H1 (cell line): ENCODE data around the gene OR5B3.

ENCODE experiments used
- ATF3 ChIP-seq: IDR thresholded peaks from 2 replicates; pipeline ENCODE4 v1.6.1; 2011; ENCODE audit warnings: low read depth, mild to moderate bottlenecking, low read length; ENCODE audit not compliant: insufficient read depth
- CEBPB ChIP-seq: IDR thresholded peaks from 2 replicates; pipeline ENCODE4 v1.6.1; 2012; ENCODE audit warnings: low read depth, low read length
- CHD1 ChIP-seq: IDR thresholded peaks from 2 replicates; pipeline ENCODE4 v1.6.1; 2012; ENCODE audit warnings: low read depth, low read length, improper control_type of control experiment
- CTCF ChIP-seq, 3 experiments: IDR thresholded peaks; 1 replicate in 2 of 3; 2 replicates in 1 of 3; pipeline versions ENCODE4 v1.5.1 to v1.6.1; 2011; ENCODE audit warnings: low read length in 3 of 3, mild to moderate bottlenecking in 3 of 3, inconsistent platforms in 2 of 3, low read depth in 1 of 3, moderate library complexity in 1 of 3; ENCODE audit not compliant: insufficient read depth in 1 of 3; ENCODE audit errors: control extremely low read depth in 1 of 3
- EGR1 ChIP-seq: IDR thresholded peaks from 2 replicates; pipeline ENCODE4 v1.6.1; 2011; ENCODE audit warnings: low read depth, low read length, borderline replicate concordance
- HDAC6 ChIP-seq: IDR thresholded peaks from one replicate; pipeline ENCODE4 v1.7.1; 2012; ENCODE audit warnings: low read depth, mild to moderate bottlenecking, inconsistent platforms, low read length, moderate library complexity
- MAX ChIP-seq: IDR thresholded peaks from 2 replicates; pipeline ENCODE4 v1.6.1; 2012; ENCODE audit warnings: inconsistent platforms
- RAD21 ChIP-seq, 2 experiments: IDR thresholded peaks in 1 of 2; conservative IDR thresholded peaks in 1 of 2; 2 replicates each; pipeline ENCODE4 v1.6.1; 2011; ENCODE audit warnings: low read depth in 2 of 2, low read length in 2 of 2, improper control_type of control experiment in 1 of 2, inconsistent platforms in 1 of 2, mild to moderate bottlenecking in 1 of 2, moderate library complexity in 1 of 2
- RNF2 ChIP-seq: fragments of 200-900, 300-1000 bp; sonication (generic); IDR thresholded peaks from 2 replicates; pipeline ENCODE4 v1.7.1; 2016; ENCODE audit warnings: borderline replicate concordance, low read depth, mild to moderate bottlenecking, antibody characterized with exemption, low read length; ENCODE audit not compliant: poor library complexity, severe bottlenecking; ENCODE audit errors: missing control alignments
- SIN3A ChIP-seq, 2 experiments: IDR thresholded peaks in 1 of 2; conservative IDR thresholded peaks in 1 of 2; 2 replicates each; pipeline ENCODE4 v1.6.1; 2011 to 2012; ENCODE audit warnings: low read length in 2 of 2, improper control_type of control experiment in 1 of 2, low read depth in 1 of 2, mild to moderate bottlenecking in 1 of 2
- SP4 ChIP-seq: IDR thresholded peaks from 2 replicates; pipeline ENCODE4 v1.6.1; 2012; ENCODE audit warnings: low read length, inconsistent platforms
- USF2 ChIP-seq: IDR thresholded peaks from 2 replicates; pipeline ENCODE4 v1.6.1; 2011; ENCODE audit warnings: low read length, improper control_type of control experiment

GRCh38 chr11:58392746-58393145, 13.9 kb downstream of the OR5B3 start:
- TF ChIP-seq ATF3 (no peak), USF2 (no peak), EGR1 (no peak), RNF2 (no peak), SIN3A (conservative IDR thresholded peaks at IDR 0.05 in 1 of 2, IDR thresholded peaks at IDR 0.05 in 1 of 2; ENCODE audit: low read depth in 1 of 2, low read length in 2 of 2) (no peak), CTCF (IDR thresholded peaks at IDR 0.05; ENCODE audit: control extremely low read depth in 1 of 3, insufficient read depth in 1 of 3, low read depth in 1 of 3, low read length in 3 of 3) (no peak), SP4 (no peak), RAD21 (IDR thresholded peaks at IDR 0.05 in 1 of 2, conservative IDR thresholded peaks at IDR 0.05 in 1 of 2; ENCODE audit: low read depth in 2 of 2, low read length in 2 of 2) (no peak), HDAC6 (no peak), MAX (no peak), CEBPB (no peak), CHD1 (no peak)
